Measurements from ENCODE around the gene PFKFB3. TPM values are rescaled to one million over a fixed set of nuclear protein-coding genes. Genes with fewer than 3 reads are reported as not detected.

PFKFB3 gene
- total RNA-seq, 1 donor from 2014 or later, result 137 TPM

DNA sequence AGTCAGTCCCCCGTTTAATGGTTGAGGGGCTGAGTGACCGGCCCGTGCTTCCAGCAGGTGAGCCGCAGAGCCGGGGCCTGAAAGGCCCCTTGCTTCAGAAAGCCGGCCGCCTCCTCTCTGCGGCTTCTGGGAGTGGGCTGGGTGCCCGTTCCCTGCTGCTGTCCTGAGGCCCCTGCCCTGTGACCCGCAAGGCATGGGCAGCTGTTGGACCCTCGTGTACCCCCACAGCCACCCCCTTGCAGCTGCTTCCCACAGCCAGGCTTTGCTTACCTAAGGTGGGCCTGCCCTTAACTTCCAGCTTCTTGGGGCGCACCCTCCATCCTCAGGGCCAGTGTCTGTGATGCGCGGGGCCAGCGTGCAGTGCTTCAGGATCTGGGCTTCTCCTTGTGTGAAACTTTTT, 26.6 kb downstream of the PFKFB3 start:
- H3K4me1 Mint-ChIP-seq (ENCODE audit: low read depth, unreplicated experiment), result peaks cover 2% of the 10 kb centered on the region
- H3K4me3 Mint-ChIP-seq (ENCODE audit: unreplicated experiment), result no peak overlapping the region
- no peak for DNase-seq
- peaks cover 4% of the 10 kb centered on the region for H3K36me3 Mint-ChIP-seq (ENCODE audit: unreplicated experiment)
- H3K27me3 Mint-ChIP-seq (ENCODE audit: unreplicated experiment), result peaks cover 17% of the 10 kb centered on the region
- TF ChIP-seq CTCF (IDR thresholded peaks at IDR 0.05; ENCODE audit: partially characterized antibody, unreplicated experiment), result no peak
- H3K9me3 Mint-ChIP-seq (ENCODE audit: unreplicated experiment), result peaks cover 13% of the 10 kb centered on the region
- H3K27ac Mint-ChIP-seq (ENCODE audit: unreplicated experiment), result no peak overlapping the region

GRCh38 chr10:6229746-6230145, 27.0 kb downstream of the PFKFB3 start:
- no peak for DNase-seq
- H3K4me1 Mint-ChIP-seq (ENCODE audit: low read depth, unreplicated experiment), result peaks cover 2% of the 10 kb centered on the region
- H3K36me3 Mint-ChIP-seq (ENCODE audit: unreplicated experiment), result peaks cover 4% of the 10 kb centered on the region
- H3K27me3 Mint-ChIP-seq (ENCODE audit: unreplicated experiment), result peaks cover 17% of the 10 kb centered on the region
- no peak overlapping the region for H3K27ac Mint-ChIP-seq (ENCODE audit: unreplicated experiment)
- H3K4me3 Mint-ChIP-seq (ENCODE audit: unreplicated experiment), result no peak overlapping the region
- peaks cover 15% of the 10 kb centered on the region for H3K9me3 Mint-ChIP-seq (ENCODE audit: unreplicated experiment)
- no peak for TF ChIP-seq CTCF (IDR thresholded peaks at IDR 0.05; ENCODE audit: partially characterized antibody, unreplicated experiment)

- peaks cover 16% of the 10 kb centered on the region for H3K9me3 Mint-ChIP-seq (ENCODE audit: unreplicated experiment)
- no peak for TF ChIP-seq CTCF (IDR thresholded peaks at IDR 0.05; ENCODE audit: partially characterized antibody, unreplicated experiment)
- peaks cover 17% of the 10 kb centered on the region for H3K27me3 Mint-ChIP-seq (ENCODE audit: unreplicated experiment)
- H3K27ac Mint-ChIP-seq (ENCODE audit: unreplicated experiment), result no peak overlapping the region
- H3K4me3 Mint-ChIP-seq (ENCODE audit: unreplicated experiment), result no peak overlapping the region
- H3K36me3 Mint-ChIP-seq (ENCODE audit: unreplicated experiment), result peaks cover 4% of the 10 kb centered on the region
- no peak for DNase-seq
- peaks cover 2% of the 10 kb centered on the region for H3K4me1 Mint-ChIP-seq (ENCODE audit: low read depth, unreplicated experiment)
Observed at GRCh38 chr10:6230315-6230714, 27.6 kb downstream of the PFKFB3 start.

GRCh38 chr10:6231146-6231545, 28.4 kb downstream of the PFKFB3 start:
- Mint-ChIP-seq H3K27me3 (ENCODE audit: unreplicated experiment) (peaks cover 14% of the 10 kb centered on the region), H3K4me1 (ENCODE audit: low read depth, unreplicated experiment) (no peaks in the 10 kb centered on the region), H3K4me3 (ENCODE audit: unreplicated experiment) (no peak overlapping the region), H3K9me3 (ENCODE audit: unreplicated experiment) (peaks cover 15% of the 10 kb centered on the region), H3K36me3 (ENCODE audit: unreplicated experiment) (peaks cover 4% of the 10 kb centered on the region), H3K27ac (ENCODE audit: unreplicated experiment) (no peak overlapping the region)
- no peak for TF ChIP-seq CTCF (IDR thresholded peaks at IDR 0.05; ENCODE audit: partially characterized antibody, unreplicated experiment)
- DNase-seq, result no peak

DNA sequence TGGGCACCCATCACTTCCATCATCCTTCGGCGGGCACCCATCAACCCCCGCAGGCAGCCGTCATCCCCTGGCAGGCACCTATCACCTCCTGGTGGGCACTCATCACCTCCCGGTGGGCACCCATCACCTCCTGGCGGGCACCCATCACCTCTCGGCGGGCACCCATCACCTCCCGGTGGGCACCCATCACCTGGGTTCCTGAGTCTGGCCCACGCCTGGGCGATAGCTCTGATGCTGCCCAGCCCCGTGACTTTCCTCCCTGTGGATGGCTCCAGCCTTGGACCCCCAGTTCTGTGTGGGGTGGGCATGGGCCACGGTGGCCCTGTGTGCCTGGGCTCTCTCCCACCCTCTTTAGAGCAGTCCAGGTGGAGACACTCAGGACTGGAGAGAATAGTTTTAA, 29.0 kb downstream of the PFKFB3 start:
- TF ChIP-seq CTCF (IDR thresholded peaks at IDR 0.05; ENCODE audit: partially characterized antibody, unreplicated experiment), result no peak
- Mint-ChIP-seq H3K36me3 (ENCODE audit: unreplicated experiment) (peaks cover 4% of the 10 kb centered on the region), H3K4me1 (ENCODE audit: low read depth, unreplicated experiment) (no peaks in the 10 kb centered on the region), H3K27ac (ENCODE audit: unreplicated experiment) (no peak overlapping the region), H3K27me3 (ENCODE audit: unreplicated experiment) (peaks cover 16% of the 10 kb centered on the region), H3K9me3 (ENCODE audit: unreplicated experiment) (peaks cover 18% of the 10 kb centered on the region), H3K4me3 (ENCODE audit: unreplicated experiment) (no peak overlapping the region)
- DNase-seq, result no peak
